Muscle layer of colon (tissue), 2 donors: Measurements from ENCODE around the gene ESYT1.
"Not testable (repeated sequence)": the region's sequence is repeated elsewhere in the genome, so short reads cannot be mapped to it uniquely, and the experiment has no call there.

Experiments used
- H3K27ac ChIP-seq: one replicate; pipeline ENCODE4 v1.7.0; 2013; ENCODE audit warnings: low read depth, mild to moderate bottlenecking, low read length, moderate library complexity
- H3K27me3 ChIP-seq, 2 donors: one replicate each; pipeline ENCODE4 v1.7.0; 2013; ENCODE audit warnings: low read length in 2 of 2, mild to moderate bottlenecking in 2 of 2; ENCODE audit not compliant: insufficient read depth in 2 of 2, control insufficient read depth in 1 of 2
- H3K36me3 ChIP-seq: one replicate; pipeline ENCODE4 v1.7.0; 2013; ENCODE audit warnings: mild to moderate bottlenecking, low read length; ENCODE audit not compliant: insufficient read depth
- H3K4me1 ChIP-seq: one replicate; pipeline ENCODE4 v1.7.0; 2013; ENCODE audit warnings: mild to moderate bottlenecking, low read length; ENCODE audit not compliant: insufficient read depth
- H3K4me3 ChIP-seq, 2 donors: one replicate each; pipeline ENCODE4 v1.7.0; 2013; ENCODE audit warnings: low read length in 2 of 2, low read depth in 1 of 2, mild to moderate bottlenecking in 1 of 2, moderate library complexity in 1 of 2
- H3K9ac ChIP-seq: one replicate; pipeline ENCODE4 v1.7.0; 2013; ENCODE audit warnings: low read length
- H3K9me3 ChIP-seq: one replicate; pipeline ENCODE4 v1.7.0; 2013; ENCODE audit warnings: mild to moderate bottlenecking, low read length
- donor health status: abdominal sarcoma.
- donor health status: Adenocarcinoma of cecum.

The ESYT1 gene

DNA sequence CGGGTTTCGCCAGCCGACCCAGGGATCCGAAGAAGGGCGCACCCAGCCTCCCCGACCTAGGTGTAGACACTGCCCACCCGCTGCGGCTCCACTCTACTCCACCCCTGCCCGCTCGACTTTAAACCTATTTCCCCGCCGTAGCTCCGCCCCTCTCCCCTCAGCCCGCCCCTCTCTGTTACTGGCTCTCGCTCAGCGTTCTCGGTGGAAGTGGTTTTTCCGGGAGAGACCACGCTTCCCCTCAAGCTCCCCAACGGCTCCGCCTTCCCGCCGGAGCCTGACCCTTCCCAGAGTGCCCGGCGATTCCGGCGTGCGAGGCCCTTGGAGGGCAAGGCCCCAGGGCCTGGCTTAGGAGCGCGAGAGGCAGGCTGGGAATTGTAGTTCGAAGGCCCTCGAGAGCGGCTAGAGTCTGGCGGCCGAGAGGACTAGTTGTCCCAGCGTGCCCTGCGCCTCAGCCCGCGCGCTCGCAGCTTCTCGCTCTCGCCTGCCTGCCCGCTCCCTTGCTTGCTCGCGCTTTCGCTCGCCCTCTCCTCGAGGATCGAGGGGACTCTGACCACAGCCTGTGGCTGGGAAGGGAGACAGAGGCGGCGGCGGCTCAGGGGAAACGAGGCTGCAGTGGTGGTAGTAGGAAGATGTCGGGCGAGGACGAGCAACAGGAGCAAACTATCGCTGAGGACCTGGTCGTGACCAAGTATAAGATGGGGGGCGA is 23.8 kb upstream of the ESYT1 start, which contains the start of gene PA2G4:
TSS of gene PA2G4 (plus strand) at position 451 of the 706 bp plus-strand sequence. CDS start at position 630, 179 bp downstream.
- no peaks in the 10 kb centered on the region for H3K27me3 ChIP-seq
- no peaks in the 10 kb centered on the region for H3K9me3 ChIP-seq
- peak within 1 kb of the TSS; percentile 90 for H3K27ac ChIP-seq
- H3K4me3 ChIP-seq = peak within 1 kb of the TSS; percentile 87 to 92
- peaks cover 28% of the 10 kb centered on the region for H3K36me3 ChIP-seq
- peaks cover 14% of the 10 kb centered on the region for H3K4me1 ChIP-seq
- peak within 1 kb of the TSS; percentile 75 for H3K9ac ChIP-seq

DNA sequence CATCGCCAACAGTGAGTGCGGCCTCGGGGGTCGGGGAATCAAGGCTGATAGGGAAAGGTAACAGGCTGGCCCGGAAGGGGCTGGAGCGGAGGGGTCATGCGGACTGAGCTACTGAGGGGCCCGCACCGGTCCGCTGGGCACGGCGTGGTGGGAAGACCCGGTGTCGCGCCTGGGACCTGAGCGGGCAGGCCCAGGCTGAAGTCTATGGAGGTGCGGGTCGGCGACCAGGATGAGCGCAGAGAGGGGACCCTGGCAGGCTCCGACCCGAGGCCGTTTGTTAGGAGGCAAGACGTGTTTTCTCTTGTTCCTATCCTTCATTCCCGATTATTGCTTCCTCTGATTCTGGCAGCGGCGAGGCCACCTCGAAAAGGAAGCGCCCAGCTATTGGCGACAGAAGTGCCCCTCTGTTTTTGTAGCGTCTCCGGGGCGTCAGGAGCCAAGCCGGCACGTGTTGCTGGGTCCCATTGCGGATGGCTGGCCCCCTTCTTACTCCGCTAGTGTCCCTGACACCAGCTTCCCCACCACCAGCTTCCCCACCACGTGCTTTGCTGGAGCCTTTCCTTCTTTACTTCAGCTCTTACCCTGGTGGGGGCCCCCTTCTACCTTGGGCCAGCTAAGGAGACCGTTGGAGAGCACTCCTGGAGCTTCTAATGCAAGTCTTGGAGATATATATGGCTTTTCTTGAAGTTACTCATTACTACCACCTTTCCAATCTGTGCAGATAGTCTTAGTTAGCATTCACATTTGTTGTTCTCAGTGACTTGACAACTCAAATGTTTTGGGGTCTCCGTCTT is 23.1 kb upstream of the ESYT1 start:
- Histone ChIP-seq H3K9ac (peak overlapping the region; percentile 75), H3K36me3 (peaks cover 36% of the 10 kb centered on the region), H3K27me3 (no peaks in the 10 kb centered on the region), H3K27ac (peak overlapping the region; percentile 90), H3K4me1 (peaks cover 14% of the 10 kb centered on the region), H3K4me3 (peak overlapping the region; percentile 87 to 92), H3K9me3 (no peaks in the 10 kb centered on the region)

DNA sequence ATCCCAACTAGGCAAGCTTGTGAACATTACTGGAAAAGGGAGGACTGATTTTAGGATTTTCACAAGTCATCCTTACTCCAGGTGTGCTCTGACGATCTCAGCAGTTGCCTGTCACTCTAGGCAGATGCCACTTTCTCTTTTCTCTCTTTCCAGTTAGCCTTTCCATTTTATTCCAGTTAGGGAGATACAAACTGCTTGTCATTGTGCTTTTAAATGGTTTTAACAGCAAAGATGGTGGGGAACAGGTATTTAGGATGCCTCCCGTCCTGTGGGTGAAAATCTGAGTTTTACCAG is 22.5 kb upstream of the ESYT1 start:
- H3K9ac ChIP-seq = peak overlapping the region; percentile 75
- no peaks in the 10 kb centered on the region for H3K27me3 ChIP-seq
- peaks cover 41% of the 10 kb centered on the region for H3K36me3 ChIP-seq
- no peak overlapping the region for H3K27ac ChIP-seq
- H3K4me3 ChIP-seq = peak overlapping the region in 1 of 2 donors; percentile 87
- peaks cover 14% of the 10 kb centered on the region for H3K4me1 ChIP-seq
- no peaks in the 10 kb centered on the region for H3K9me3 ChIP-seq

DNA sequence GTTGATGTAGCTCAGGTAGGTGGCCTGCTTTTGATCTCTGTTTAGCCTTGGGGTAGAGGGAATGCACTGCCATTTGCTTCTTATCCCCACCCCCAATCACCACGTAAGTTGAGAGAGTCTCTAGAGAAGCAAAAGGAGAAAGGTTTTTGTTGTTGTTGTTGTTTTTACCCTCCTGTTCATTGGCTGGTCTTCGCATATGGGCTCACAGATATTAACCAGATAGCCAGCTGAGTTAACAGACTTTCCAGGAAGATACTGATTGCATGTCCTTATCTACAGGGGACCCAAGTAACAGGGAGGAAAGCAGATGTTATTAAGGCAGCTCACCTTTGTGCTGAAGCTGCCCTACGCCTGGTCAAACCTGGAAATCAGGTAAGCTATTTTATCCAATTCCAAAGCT is 20.8 kb upstream of the ESYT1 start:
- Histone ChIP-seq H3K4me1 (peaks cover 14% of the 10 kb centered on the region), H3K4me3 (no peak overlapping the region), H3K27me3 (no peaks in the 10 kb centered on the region), H3K9me3 (no peaks in the 10 kb centered on the region), H3K9ac (no peak overlapping the region), H3K36me3 (peaks cover 56% of the 10 kb centered on the region), H3K27ac (no peak overlapping the region)

DNA sequence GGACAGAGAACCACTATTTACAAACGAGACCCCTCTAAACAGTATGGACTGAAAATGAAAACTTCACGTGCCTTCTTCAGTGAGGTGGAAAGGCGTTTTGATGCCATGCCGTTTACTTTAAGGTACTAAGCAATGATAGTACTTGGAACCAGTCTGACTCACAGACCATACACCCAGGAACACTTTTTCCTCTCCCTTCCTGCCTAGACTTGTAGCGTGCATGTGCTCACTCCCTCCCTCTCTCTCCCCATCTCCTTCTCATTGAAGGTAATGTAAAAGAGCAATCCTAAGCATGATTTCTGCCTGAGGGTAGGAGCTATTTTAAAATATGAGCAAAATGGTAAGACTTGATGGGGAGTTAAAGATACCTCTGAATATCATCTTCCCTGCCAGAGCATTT is 17.5 kb upstream of the ESYT1 start:
- Histone ChIP-seq H3K4me1 (peaks cover 8% of the 10 kb centered on the region), H3K27me3 (no peaks in the 10 kb centered on the region), H3K36me3 (peaks cover 73% of the 10 kb centered on the region), H3K9me3 (no peaks in the 10 kb centered on the region), H3K27ac (no peak overlapping the region), H3K4me3 (no peak overlapping the region), H3K9ac (no peak overlapping the region)

DNA sequence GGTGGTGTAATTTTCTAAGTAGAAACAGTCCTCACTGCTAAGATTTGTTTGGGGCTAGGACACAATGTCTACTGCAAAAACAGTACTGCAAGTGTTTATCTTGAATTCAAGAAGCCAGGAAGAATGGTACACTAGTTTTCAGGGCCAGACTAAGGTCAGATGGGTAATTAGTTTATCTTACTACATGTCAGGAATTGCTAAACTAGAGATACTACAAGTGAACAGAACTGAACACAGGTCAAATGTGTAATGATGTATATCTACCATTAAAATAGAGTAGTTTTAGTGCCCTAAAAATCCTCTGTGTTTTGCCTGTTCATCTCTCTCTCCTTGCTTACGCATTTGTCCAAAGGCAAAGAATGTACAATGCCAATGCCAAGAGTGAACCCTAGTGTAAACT is 14.0 kb upstream of the ESYT1 start:
- Histone ChIP-seq H3K9ac (no peak overlapping the region), H3K27me3 (no peaks in the 10 kb centered on the region), H3K36me3 (peaks cover 53% of the 10 kb centered on the region), H3K4me1 (peaks cover 7% of the 10 kb centered on the region), H3K27ac (no peak overlapping the region), H3K4me3 (no peak overlapping the region), H3K9me3 (no peaks in the 10 kb centered on the region)

DNA sequence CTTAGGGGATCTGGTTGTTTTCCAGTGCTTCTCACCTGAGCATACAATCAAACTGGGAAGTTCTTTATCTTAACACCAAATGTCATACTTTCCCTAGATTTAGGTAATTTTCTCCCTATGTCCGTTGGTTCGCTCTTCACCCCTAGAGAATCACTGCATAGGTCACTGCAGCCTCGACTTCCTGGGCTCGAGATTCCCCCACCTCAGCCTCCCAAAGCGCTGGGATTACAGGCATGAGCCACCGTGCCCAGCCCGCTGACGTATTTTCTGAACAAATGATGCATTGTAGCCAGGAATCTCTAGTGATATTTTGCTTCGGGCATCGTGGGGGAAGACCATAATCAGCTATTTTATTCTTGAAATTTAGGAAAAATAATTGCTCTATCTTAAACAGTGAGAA is 12.7 kb upstream of the ESYT1 start:
- Histone ChIP-seq H3K27ac (peak overlapping the region; percentile 61), H3K9me3 (no peaks in the 10 kb centered on the region), H3K4me3 (no peak overlapping the region), H3K36me3 (peaks cover 47% of the 10 kb centered on the region), H3K27me3 (no peaks in the 10 kb centered on the region), H3K4me1 (peaks cover 19% of the 10 kb centered on the region), H3K9ac (peak overlapping the region; percentile 99)

DNA sequence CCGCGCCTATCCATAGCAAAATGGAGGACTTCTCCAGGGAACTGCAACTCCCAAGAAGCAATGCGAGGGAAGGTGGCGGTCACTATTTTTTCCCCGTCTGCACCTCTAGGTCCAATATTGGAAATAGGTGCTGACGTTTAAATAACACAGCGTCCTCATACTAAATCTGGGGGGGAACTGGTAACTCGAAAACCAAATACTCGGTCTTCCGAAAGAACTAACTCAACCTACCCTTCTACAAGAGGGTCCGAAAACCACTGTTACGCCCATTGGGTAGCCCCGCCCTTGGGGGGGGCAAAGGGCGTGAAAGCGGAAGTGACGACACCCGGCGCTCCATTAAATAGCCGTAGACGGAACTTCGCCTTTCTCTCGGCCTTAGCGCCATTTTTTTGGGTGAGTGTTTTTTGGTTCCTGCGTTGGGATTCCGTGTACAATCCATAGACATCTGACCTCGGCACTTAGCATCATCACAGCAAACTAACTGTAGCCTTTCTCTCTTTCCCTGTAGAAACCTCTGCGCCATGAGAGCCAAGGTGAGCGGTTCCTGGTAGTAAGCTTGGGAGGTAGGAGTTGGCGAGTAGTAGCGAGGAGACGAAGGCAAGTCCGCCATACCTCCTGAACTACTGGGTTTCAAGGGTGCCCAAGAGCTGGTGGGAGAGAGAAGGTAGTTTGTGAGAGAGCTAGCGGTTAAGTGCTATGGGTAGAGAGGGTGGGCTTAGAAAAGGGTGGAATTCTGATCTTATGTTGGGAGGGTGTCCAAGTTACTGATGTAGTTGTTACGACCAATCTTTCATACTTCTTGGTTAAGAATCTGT is 11.6 kb upstream of the ESYT1 start, which contains the start of gene RPL41:
TSS of gene RPL41 (plus strand) at position 367 of the 815 bp plus-strand sequence.
- Histone ChIP-seq H3K27me3 (no peaks in the 10 kb centered on the region), H3K4me3 (peak within 1 kb of the TSS; percentile 43 to 96), H3K27ac (peak within 1 kb of the TSS; percentile 94), H3K9ac (peak within 1 kb of the TSS; percentile 99), H3K36me3 (peaks cover 48% of the 10 kb centered on the region), H3K4me1 (peaks cover 20% of the 10 kb centered on the region), H3K9me3 (no peaks in the 10 kb centered on the region)

DNA sequence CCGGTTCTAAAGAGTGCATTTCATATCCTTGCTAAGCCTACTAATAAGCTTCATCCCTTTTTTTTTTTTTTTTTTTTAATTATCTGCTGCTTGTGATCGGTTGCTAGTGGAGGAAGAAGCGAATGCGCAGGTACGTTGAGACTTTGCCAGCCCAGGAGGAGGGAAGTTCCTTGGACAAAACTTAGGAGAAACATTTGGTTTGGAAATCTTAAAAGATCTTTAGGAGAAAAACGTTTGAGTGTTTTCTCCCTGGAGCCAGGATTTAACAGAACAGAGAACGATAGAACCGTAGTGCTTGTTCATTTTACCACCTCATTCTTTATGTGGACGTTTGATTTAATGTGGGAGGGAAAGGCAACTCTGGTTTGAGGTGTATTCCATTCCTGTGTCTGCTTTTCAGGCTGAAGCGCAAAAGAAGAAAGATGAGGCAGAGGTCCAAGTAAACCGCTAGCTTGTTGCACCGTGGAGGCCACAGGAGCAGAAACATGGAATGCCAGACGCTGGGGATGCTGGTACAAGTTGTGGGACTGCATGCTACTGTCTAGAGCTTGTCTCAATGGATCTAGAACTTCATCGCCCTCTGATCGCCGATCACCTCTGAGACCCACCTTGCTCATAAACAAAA is 10.9 kb upstream of the ESYT1 start:
- H3K36me3 ChIP-seq = peaks cover 49% of the 10 kb centered on the region
- peak overlapping the region; percentile 43 to 96 for H3K4me3 ChIP-seq
- not testable (repeated sequence) for H3K27me3 ChIP-seq, H3K9me3 ChIP-seq
- H3K27ac ChIP-seq = peak overlapping the region; percentile 94
- H3K4me1 ChIP-seq = peaks cover 20% of the 10 kb centered on the region
- peak overlapping the region; percentile 99 for H3K9ac ChIP-seq

DNA sequence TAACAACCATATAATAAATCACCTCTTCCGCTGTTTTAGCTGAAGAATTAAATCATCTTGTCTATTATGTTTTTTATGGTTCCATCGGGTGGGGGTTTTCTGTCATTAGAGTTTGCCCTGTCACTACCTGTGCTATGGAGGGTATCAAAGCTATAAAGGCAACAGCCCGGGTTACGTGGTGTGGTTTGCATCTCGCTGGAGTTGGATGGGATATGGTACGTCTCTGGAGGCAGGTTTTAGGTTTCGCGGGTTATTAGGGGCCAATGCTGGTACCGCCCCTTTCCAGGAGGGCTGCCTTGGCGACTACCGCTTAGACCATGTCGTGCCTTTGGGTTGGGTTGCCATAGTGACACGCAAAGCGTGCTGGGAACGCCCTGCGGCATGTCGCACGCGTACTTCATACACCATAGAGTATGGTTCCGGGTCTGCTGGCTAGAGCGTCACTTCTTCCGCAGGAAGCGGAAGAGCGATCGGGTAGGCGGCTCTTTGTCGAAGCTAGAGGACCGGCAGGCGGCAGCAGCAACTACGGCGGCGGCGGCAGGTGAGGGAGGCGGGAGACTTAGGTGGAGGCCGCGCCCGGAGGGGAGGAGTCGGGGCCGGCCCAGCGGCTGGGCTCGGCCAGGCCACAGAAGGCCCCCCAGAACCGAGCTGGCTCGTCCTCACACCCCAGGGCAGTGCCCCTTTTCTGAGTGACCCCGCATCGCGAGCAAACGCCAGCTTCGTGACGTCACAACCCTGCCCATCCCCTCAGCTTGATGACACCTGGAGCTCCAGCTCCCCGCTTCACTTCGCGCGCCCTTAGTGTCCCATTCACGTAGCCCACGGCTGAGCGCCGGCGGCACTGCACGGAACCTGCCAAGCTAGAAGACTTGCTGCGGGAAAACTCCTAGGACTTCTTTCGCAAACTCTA is 10.0 kb upstream of the ESYT1 start, which contains the start of gene ZC3H10:
TSS of gene ZC3H10 (plus strand) at position 489 of the 910 bp plus-strand sequence. CDS start 2,297 bp downstream, outside the sequence.
- Histone ChIP-seq H3K4me3 (peak within 1 kb of the TSS; percentile 59 to 96), H3K9ac (peak within 1 kb of the TSS; percentile 99), H3K27ac (peak within 1 kb of the TSS; percentile 94), H3K4me1 (peaks cover 20% of the 10 kb centered on the region), H3K9me3 (no peaks in the 10 kb centered on the region), H3K27me3 (no peaks in the 10 kb centered on the region), H3K36me3 (peaks cover 45% of the 10 kb centered on the region)
